Measurements from ENCODE around the gene MX1. TPM values are rescaled to one million over a fixed set of nuclear protein-coding genes. Genes with fewer than 3 reads are reported as not detected.

The MX1 gene
- total and polyA plus RNA-seq, 5 donors, result 12.7 to 37.5 (median 17.3) TPM

- Histone ChIP-seq H3K4me1 (ENCODE audit: control insufficient read depth, insufficient read depth, low read length) (no peaks in the 10 kb centered on the region), H3K27me3 (ENCODE audit: control insufficient read depth, insufficient read depth) (no peaks in the 10 kb centered on the region), H3K27ac (ENCODE audit: low read length) (no peak overlapping the region), H3K9me3 (ENCODE audit: control insufficient read depth, low read length) (no peaks in the 10 kb centered on the region), H3K4me3 (ENCODE audit: low read length) (no peak overlapping the region)
- WGBS, result 37% methylated on average over 17 of the region's 17 CpGs
- DNase-seq (peak; percentile 80 to 91 (median 88)), ATAC-seq (peak; percentile 88 to 91)
- intact Hi-C loops (cut with DNase I), result loop anchor here in 3 of 4 donors (5.0 kb wide), 2 partner anchors 179 to 339 kb away; no protein-coding TSS in a partner anchor
These were observed 34.8 kb downstream of the MX1 start for GRCh38 chr21:41460578-41461527.

GRCh38 chr21:41465176-41465781, 39.2 kb downstream of the MX1 start:
- intact Hi-C loops (cut with DNase I), result no loop called here
- no peak for DNase-seq
- Histone ChIP-seq H3K4me1 (ENCODE audit: control insufficient read depth, insufficient read depth, low read length) (no peaks in the 10 kb centered on the region), H3K4me3 (ENCODE audit: low read length) (no peak overlapping the region), H3K9me3 (ENCODE audit: control insufficient read depth, low read length) (no peaks in the 10 kb centered on the region), H3K27me3 (ENCODE audit: control insufficient read depth, insufficient read depth) (no peaks in the 10 kb centered on the region), H3K27ac (ENCODE audit: low read length) (no peak overlapping the region)
- no peak for ATAC-seq
- WGBS, result 87% methylated on average over 4 of the region's 4 CpGs

DNA sequence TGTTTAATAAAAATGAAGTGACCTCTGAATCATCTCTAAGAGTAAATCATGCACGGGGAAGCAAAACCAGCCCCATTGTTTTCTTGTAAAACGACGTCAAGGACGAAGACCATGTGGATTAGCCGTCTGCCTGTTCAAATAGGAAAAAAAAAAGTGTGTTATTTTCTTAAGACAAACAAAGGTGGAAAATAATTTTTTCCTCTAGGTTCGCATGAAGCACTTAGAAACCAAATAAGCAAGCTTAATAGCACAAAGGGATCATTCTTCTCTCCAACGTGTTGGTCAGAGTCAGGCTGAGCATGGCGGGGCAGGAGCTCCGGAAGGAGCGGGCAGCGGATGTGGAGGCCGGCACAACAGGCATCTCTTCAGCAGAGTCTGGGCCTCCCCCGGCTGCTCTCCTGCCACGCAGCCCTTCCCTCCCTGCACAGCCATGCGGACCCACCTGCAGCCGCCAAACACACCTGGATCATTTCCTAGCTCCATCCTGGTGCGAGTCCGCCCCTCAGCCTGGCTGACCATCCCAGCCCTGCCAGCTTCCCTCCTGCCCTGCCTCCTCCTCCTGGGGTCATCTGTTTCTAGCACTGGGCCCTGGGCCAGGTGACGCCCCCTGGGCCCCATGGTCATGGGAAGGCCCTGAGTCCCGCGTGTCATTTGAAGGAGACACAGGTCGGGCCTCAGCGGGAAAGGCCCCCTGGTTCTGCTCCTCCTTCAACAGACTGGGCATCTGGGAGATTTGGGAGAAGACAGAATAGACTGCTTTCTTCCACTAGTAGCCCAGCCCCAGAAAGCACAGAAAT, 40.2 kb downstream of the MX1 start:
- Histone ChIP-seq H3K4me1 (ENCODE audit: control insufficient read depth, insufficient read depth, low read length) (no peaks in the 10 kb centered on the region), H3K27me3 (ENCODE audit: control insufficient read depth, insufficient read depth) (no peaks in the 10 kb centered on the region), H3K4me3 (ENCODE audit: low read length) (no peak overlapping the region), H3K27ac (ENCODE audit: low read length) (no peak overlapping the region), H3K9me3 (ENCODE audit: control insufficient read depth, low read length) (no peaks in the 10 kb centered on the region)
- WGBS, result 81% methylated on average over 23 of the region's 23 CpGs
- intact Hi-C loops (cut with DNase I), result no loop called here
- DNase-seq (no peak), ATAC-seq (no peak)

- WGBS, result 41% methylated on average over 5 of the region's 5 CpGs
- ATAC-seq (no peak), DNase-seq (no peak)
- Histone ChIP-seq H3K4me3 (ENCODE audit: low read length) (no peak overlapping the region), H3K9me3 (ENCODE audit: control insufficient read depth, low read length) (no peaks in the 10 kb centered on the region), H3K27me3 (ENCODE audit: control insufficient read depth, insufficient read depth) (no peaks in the 10 kb centered on the region), H3K27ac (ENCODE audit: low read length) (no peak overlapping the region), H3K4me1 (ENCODE audit: control insufficient read depth, insufficient read depth, low read length) (no peaks in the 10 kb centered on the region)
- intact Hi-C loops (cut with DNase I), result no loop called here
These were observed 44.0 kb downstream of the MX1 start for GRCh38 chr21:41470054-41470453.

- WGBS, result 79% methylated on average over 33 of the region's 33 CpGs
- ATAC-seq (no peak), DNase-seq (no peak)
- intact Hi-C loops (cut with DNase I), result no loop called here
- H3K27me3 ChIP-seq (ENCODE audit: control insufficient read depth, insufficient read depth), result no peaks in the 10 kb centered on the region
- no peaks in the 10 kb centered on the region for H3K9me3 ChIP-seq (ENCODE audit: control insufficient read depth, low read length)
- no peak overlapping the region for H3K27ac ChIP-seq (ENCODE audit: low read length)
- H3K4me1 ChIP-seq (ENCODE audit: control insufficient read depth, insufficient read depth, low read length), result no peaks in the 10 kb centered on the region
- no peak overlapping the region for H3K4me3 ChIP-seq (ENCODE audit: low read length)
These were observed 46.9 kb downstream of the MX1 start for GRCh38 chr21:41472753-41473548.

- 79% methylated on average over 15 of the region's 15 CpGs for WGBS
- DNase-seq, result no peak
- H3K27me3 ChIP-seq (ENCODE audit: control insufficient read depth, insufficient read depth), result no peaks in the 10 kb centered on the region
- H3K27ac ChIP-seq (ENCODE audit: low read length), result no peak overlapping the region
- no peaks in the 10 kb centered on the region for H3K4me1 ChIP-seq (ENCODE audit: control insufficient read depth, insufficient read depth, low read length)
- intact Hi-C loops (cut with DNase I), result no loop called here
- no peak overlapping the region for H3K4me3 ChIP-seq (ENCODE audit: low read length)
- H3K9me3 ChIP-seq (ENCODE audit: control insufficient read depth, low read length), result no peaks in the 10 kb centered on the region
- no peak for ATAC-seq
These were observed 49.8 kb downstream of the MX1 start for GRCh38 chr21:41475714-41476420.

GRCh38 chr21:41477641-41478318, 51.7 kb downstream of the MX1 start:
- H3K27me3 ChIP-seq (ENCODE audit: control insufficient read depth, insufficient read depth), result no peaks in the 10 kb centered on the region
- intact Hi-C loops (cut with DNase I), result no loop called here
- WGBS, result 33% methylated on average over 15 of the region's 15 CpGs
- H3K4me3 ChIP-seq (ENCODE audit: low read length), result no peak overlapping the region
- H3K4me1 ChIP-seq (ENCODE audit: control insufficient read depth, insufficient read depth, low read length), result no peaks in the 10 kb centered on the region
- H3K9me3 ChIP-seq (ENCODE audit: control insufficient read depth, low read length), result no peaks in the 10 kb centered on the region
- DNase-seq (no peak), ATAC-seq (peak in 1 of 2 donors; percentile 8)
- H3K27ac ChIP-seq (ENCODE audit: low read length), result no peak overlapping the region

GRCh38 chr21:41478319-41479177, 52.5 kb downstream of the MX1 start:
- 76% methylated on average over 11 of the region's 11 CpGs for WGBS
- intact Hi-C loops (cut with DNase I), result no loop called here
- no peaks in the 10 kb centered on the region for H3K9me3 ChIP-seq (ENCODE audit: control insufficient read depth, low read length)
- no peaks in the 10 kb centered on the region for H3K27me3 ChIP-seq (ENCODE audit: control insufficient read depth, insufficient read depth)
- ATAC-seq, result no peak
- H3K4me1 ChIP-seq (ENCODE audit: control insufficient read depth, insufficient read depth, low read length), result no peaks in the 10 kb centered on the region
- no peak overlapping the region for H3K4me3 ChIP-seq (ENCODE audit: low read length)
- DNase-seq, result no peak
- H3K27ac ChIP-seq (ENCODE audit: low read length), result no peak overlapping the region

- no peak overlapping the region for H3K4me3 ChIP-seq (ENCODE audit: low read length)
- no peak overlapping the region for H3K27ac ChIP-seq (ENCODE audit: low read length)
- WGBS, result 56% methylated on average over 8 of the region's 8 CpGs
- H3K4me1 ChIP-seq (ENCODE audit: control insufficient read depth, insufficient read depth, low read length), result no peaks in the 10 kb centered on the region
- DNase-seq (no peak), ATAC-seq (no peak)
- no peaks in the 10 kb centered on the region for H3K27me3 ChIP-seq (ENCODE audit: control insufficient read depth, insufficient read depth)
- no peaks in the 10 kb centered on the region for H3K9me3 ChIP-seq (ENCODE audit: control insufficient read depth, low read length)
- intact Hi-C loops (cut with DNase I), result no loop called here
These were observed 53.6 kb downstream of the MX1 start for GRCh38 chr21:41479686-41480085.

All from right cardiac atrium (tissue), 5 donors.